ENCODE data around the gene CCDC71L. TPM values are rescaled to one million over a fixed set of nuclear protein-coding genes. Genes with fewer than 3 reads are reported as not detected.

CCDC71L gene
- total RNA-seq, 2 experiments from 2014 or later: 12.7 to 14.6 TPM

DNA sequence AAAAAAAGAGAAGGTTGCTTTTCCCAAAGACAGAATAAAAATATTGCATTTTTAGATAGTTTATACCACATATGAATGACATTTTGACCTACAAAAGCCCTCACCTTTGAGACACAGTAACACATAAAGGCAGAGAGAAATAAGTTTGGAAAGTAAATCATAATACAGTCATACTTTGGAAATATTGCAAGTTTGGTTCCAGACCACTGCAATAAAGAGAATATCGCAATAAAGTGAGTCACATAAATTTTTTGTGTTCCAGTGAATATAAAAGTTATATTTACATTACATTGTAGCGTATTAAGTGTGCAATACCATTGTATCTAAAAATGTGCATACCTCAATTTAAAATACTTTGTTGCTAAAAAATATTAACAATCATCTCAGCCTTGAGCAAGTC lies 40.3 kb downstream of the CCDC71L start:
- Mint-ChIP-seq H3K27me3 (ENCODE audit: low read depth) (no peaks in the 10 kb centered on the region), H3K36me3 (ENCODE audit: low read depth) (no peaks in the 10 kb centered on the region), H3K4me3 (no peak overlapping the region), H3K27ac (no peak overlapping the region), H3K4me1 (ENCODE audit: low read depth) (no peaks in the 10 kb centered on the region), H3K9me3 (peaks cover 4% of the 10 kb centered on the region)
- intact Hi-C loops (cut with micrococcal nuclease): no loop called here
- CTCF ChIA-PET: no interaction called here
- DNase-seq: no peak

DNA sequence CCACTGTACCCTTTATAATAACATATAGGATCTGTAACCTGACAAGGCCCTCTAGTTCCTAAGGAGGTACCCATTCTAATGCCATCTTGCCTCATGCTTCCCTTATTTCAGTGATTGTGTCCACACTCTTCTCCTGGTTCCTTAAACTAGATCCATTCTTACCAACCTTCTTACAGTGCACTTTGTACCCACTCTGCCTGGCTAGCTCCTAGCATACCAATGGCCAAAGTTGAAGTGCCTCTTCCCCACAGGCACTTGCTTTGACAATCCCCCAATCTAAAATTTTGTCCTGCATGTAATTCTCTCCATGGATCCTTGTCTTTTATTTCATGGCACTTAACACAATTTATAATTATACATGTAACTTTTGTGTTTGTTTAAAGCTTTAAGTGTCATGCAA lies 40.9 kb downstream of the CCDC71L start:
- peaks cover 4% of the 10 kb centered on the region for H3K9me3 Mint-ChIP-seq
- H3K4me1 Mint-ChIP-seq (ENCODE audit: low read depth): no peaks in the 10 kb centered on the region
- no peaks in the 10 kb centered on the region for H3K27me3 Mint-ChIP-seq (ENCODE audit: low read depth)

DNA sequence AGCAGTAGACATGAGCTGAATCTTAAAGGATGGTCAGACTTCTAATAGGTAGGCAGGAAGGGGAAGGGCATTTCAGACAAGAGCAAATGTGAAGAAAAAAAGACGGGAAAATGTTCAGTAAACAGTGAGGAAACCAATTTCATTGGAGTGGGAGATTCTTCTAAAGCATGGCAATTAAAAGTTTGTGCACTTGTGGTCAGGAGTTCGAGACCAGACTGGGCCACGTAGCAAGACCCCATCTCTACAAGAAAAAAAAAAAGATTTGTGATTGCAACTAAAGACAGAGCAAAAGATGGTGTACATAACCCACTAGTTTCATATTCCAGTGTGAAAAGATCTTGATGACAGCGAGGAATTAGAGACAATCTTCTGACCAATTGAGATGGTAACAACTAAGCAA lies 41.7 kb downstream of the CCDC71L start:
- Mint-ChIP-seq H3K27me3 (ENCODE audit: low read depth) (no peaks in the 10 kb centered on the region), H3K4me3 (no peak overlapping the region), H3K9me3 (peaks cover 4% of the 10 kb centered on the region), H3K4me1 (ENCODE audit: low read depth) (no peaks in the 10 kb centered on the region), H3K27ac (no peak overlapping the region), H3K36me3 (ENCODE audit: low read depth) (no peaks in the 10 kb centered on the region)
- DNase-seq: no peak
- intact Hi-C loops (cut with micrococcal nuclease): no loop called here
- CTCF ChIA-PET: no interaction called here

More for the DNA sequence above, 40.9 kb downstream of the CCDC71L start:
- intact Hi-C loops (cut with micrococcal nuclease): no loop called here
- no peak overlapping the region for H3K4me3 Mint-ChIP-seq
- H3K36me3 Mint-ChIP-seq (ENCODE audit: low read depth): no peaks in the 10 kb centered on the region
- CTCF ChIA-PET: no interaction called here
- H3K27ac Mint-ChIP-seq: no peak overlapping the region
- no peak for DNase-seq

DNA sequence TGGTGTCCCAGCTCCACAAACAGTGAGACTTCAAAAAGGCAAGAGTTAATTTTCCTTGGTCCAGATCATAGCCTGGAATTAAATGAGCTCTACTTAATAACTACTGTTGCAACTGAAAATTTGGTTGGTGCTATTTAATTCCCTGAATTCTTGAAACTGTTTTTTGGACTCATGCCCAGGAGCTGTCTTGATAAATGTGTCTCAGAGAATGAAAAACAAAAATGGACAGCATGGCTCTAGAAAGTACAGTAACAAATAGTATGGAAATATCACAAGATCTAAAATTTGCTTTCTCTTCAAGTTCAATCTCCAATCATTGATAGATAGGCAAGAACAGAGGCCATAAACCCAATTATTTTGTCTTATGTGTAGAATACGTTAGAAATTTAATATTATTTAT lies 42.5 kb downstream of the CCDC71L start:
- H3K36me3 Mint-ChIP-seq (ENCODE audit: low read depth): no peaks in the 10 kb centered on the region
- intact Hi-C loops (cut with micrococcal nuclease): no loop called here
- H3K4me1 Mint-ChIP-seq (ENCODE audit: low read depth): no peaks in the 10 kb centered on the region
- CTCF ChIA-PET: no interaction called here
- H3K4me3 Mint-ChIP-seq: no peak overlapping the region
- H3K27me3 Mint-ChIP-seq (ENCODE audit: low read depth): no peaks in the 10 kb centered on the region
- H3K27ac Mint-ChIP-seq: no peak overlapping the region
- H3K9me3 Mint-ChIP-seq: peaks cover 4% of the 10 kb centered on the region
- no peak for DNase-seq

DNA sequence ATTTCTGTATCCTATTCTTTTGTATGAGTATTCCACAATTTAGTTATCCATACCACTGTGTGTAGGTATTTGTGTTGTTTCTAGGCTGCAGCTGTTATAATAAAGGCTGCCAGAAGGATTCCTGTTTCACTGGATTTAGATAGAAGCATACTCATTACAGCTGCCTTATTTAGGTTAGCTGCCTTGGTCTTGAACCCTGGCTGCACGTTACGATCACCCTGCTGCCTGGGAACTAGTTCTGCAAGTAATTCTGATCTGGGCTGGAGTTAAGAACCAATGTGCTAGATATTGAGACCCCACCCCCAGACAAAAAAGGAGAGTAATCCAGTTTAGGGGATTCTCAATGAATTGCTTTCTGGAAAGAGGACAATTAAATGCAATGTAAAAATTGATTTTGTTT lies 43.1 kb downstream of the CCDC71L start:
- Mint-ChIP-seq H3K4me3 (no peak overlapping the region), H3K27ac (no peak overlapping the region), H3K4me1 (ENCODE audit: low read depth) (no peaks in the 10 kb centered on the region), H3K27me3 (ENCODE audit: low read depth) (no peaks in the 10 kb centered on the region), H3K36me3 (ENCODE audit: low read depth) (no peaks in the 10 kb centered on the region), H3K9me3 (peaks cover 4% of the 10 kb centered on the region)
- CTCF ChIA-PET: no interaction called here
- DNase-seq: no peak
- intact Hi-C loops (cut with micrococcal nuclease): no loop called here

DNA sequence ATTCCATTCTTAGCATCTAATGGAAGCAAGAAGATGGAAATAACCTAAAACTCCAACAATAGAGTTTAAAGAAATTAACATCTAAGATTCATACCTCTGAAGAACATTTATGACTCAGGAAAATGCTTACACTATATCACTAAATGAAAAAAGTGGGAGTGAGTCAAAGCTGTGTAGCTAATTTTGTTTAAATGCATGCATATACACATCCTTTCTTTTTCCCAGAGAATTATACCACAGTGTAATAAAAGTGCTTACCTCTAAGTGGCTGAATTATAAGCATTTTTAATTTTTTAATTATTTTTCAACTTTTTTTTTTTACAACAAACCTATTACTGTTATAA lies 44.3 kb downstream of the CCDC71L start:
- H3K36me3 Mint-ChIP-seq (ENCODE audit: low read depth): no peaks in the 10 kb centered on the region
- no peak overlapping the region for H3K27ac Mint-ChIP-seq
- H3K4me3 Mint-ChIP-seq: no peak overlapping the region
- H3K27me3 Mint-ChIP-seq (ENCODE audit: low read depth): no peaks in the 10 kb centered on the region
- CTCF ChIA-PET: no interaction called here
- intact Hi-C loops (cut with micrococcal nuclease): no loop called here
- peaks cover 9% of the 10 kb centered on the region for H3K9me3 Mint-ChIP-seq
- no peak for DNase-seq
- H3K4me1 Mint-ChIP-seq (ENCODE audit: low read depth): no peaks in the 10 kb centered on the region

DNA sequence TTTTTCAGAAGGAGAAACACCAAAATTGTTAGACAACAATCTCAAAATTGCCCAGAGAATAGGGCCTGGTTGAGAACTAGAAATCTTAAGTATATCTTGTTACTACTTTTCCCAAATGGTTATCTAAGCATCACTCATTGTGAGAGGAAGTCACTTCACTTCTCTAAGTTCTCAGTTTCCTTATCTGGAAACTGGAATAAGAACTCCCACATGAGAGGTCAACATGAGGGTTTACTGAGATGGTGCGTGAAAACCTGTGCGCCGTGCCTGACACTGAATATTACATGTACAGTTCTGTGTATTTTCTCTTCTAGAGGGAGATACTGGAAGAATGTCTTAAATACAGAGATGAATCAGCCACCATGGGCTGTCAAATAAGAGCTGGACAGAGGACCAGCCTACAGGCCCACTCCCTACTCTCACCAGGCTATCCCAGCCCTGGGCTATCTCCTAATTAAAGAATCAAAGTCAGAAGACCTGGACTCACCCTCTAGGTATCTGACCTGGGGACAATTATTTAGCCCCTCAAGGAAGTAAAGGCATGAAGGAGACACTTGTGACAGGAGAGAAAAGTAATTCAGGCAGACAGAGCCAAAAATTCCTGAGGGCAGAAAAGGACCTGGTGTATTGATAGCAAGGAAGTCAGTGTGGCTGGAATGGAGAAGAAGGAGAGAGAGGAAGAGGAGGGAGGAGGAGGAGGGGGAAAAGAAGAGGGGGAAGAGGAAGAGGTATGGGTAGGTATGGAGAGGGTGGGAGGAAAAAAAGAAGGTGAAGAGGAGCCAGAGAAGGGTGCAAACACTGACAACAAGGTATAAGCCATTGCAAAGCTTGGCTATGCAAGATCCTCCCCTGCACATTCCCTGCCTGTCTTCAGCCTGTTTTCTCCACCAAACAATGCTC lies 44.9 kb downstream of the CCDC71L start:
- H3K27me3 Mint-ChIP-seq (ENCODE audit: low read depth): no peaks in the 10 kb centered on the region
- no peak overlapping the region for H3K27ac Mint-ChIP-seq
- peaks cover 6% of the 10 kb centered on the region for H3K9me3 Mint-ChIP-seq
- H3K4me1 Mint-ChIP-seq (ENCODE audit: low read depth): no peaks in the 10 kb centered on the region
- H3K4me3 Mint-ChIP-seq: no peak overlapping the region
- CTCF ChIA-PET: no interaction called here
- no peak for DNase-seq
- intact Hi-C loops (cut with micrococcal nuclease): no loop called here
- no peaks in the 10 kb centered on the region for H3K36me3 Mint-ChIP-seq (ENCODE audit: low read depth)

DNA sequence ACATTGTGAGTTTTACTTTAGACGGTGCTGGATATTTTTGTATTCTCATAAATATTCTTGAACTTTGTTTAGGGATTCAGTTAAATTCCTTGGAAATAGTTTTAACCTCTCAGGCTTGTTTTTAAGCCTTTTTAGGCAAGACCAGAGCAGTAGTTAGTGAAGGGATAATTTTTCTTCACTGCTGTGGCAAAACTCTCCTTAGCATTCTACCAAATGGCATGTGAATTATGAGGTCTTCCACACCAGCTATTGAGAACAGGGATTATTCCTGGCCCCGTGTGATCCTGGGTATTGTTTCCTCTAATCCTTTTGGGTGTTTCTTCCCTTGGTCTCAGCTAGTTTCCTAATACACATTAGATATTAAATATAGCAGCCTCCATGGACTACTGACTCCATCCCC lies 46.2 kb downstream of the CCDC71L start:
- Mint-ChIP-seq H3K4me1 (ENCODE audit: low read depth) (no peaks in the 10 kb centered on the region), H3K27ac (no peak overlapping the region), H3K36me3 (ENCODE audit: low read depth) (no peaks in the 10 kb centered on the region), H3K27me3 (ENCODE audit: low read depth) (no peaks in the 10 kb centered on the region), H3K4me3 (no peak overlapping the region), H3K9me3 (peaks cover 6% of the 10 kb centered on the region)
- intact Hi-C loops (cut with micrococcal nuclease): no loop called here
- CTCF ChIA-PET: no interaction called here
- no peak for DNase-seq

DNA sequence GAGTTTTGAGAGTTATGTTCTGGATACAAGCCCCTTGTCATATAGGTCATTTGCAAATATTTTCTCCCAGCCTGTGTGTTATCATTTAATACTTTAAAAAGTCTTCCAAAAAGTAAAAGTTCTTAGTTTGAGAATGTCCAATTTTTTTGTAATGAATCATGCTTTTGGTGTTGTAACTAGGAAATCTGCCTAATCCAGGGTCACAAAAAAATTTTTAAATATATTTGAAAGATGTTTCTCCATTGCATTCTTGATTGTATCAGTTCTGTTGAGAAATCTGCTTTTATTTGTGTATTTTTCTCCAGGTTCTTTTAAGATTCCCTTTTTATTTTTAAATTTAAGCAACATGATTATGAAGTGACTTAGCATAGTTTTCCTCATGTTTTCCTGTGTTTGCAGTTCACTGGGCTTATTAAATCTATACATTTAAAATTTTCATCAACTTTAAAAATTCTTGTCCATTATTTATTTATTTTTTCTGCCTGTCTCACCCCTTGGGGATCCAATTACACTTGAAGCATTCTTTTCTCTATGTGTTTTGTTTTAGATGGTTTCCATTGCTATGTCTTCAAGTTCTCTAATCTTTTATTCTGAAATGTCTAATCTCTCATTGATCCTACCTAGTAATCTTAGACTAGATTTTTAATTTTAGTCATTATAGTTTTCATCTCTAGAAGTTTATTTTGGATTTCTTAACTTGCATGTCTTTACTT lies 47.0 kb downstream of the CCDC71L start:
- Mint-ChIP-seq H3K4me3 (no peak overlapping the region), H3K36me3 (ENCODE audit: low read depth) (no peaks in the 10 kb centered on the region), H3K9me3 (peaks cover 6% of the 10 kb centered on the region), H3K4me1 (ENCODE audit: low read depth) (no peaks in the 10 kb centered on the region), H3K27ac (no peak overlapping the region), H3K27me3 (ENCODE audit: low read depth) (no peaks in the 10 kb centered on the region)
- intact Hi-C loops (cut with micrococcal nuclease): no loop called here
- CTCF ChIA-PET: no interaction called here
- no peak for DNase-seq

DNA sequence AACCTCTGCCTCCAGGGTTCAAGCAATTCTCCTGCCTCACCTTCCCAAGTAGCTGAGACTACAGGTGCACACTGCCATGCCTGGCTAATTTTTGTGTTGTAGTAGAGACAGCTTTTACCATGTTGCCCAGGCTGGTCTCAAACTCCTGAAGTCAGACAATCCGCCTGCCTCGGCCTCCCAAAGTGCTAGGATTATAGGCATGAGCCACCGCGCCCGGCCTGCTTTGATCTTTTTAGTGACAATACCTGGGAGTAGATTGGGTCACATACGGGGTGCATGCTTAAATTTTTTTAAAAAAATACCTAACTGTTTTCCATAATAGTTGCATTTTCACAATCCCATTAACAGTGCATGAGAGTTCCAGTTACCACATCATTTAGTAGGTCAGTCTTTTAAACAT lies 47.7 kb downstream of the CCDC71L start:
- CTCF ChIA-PET: no interaction called here
- H3K27me3 Mint-ChIP-seq (ENCODE audit: low read depth): no peaks in the 10 kb centered on the region
- no peak overlapping the region for H3K4me3 Mint-ChIP-seq
- H3K4me1 Mint-ChIP-seq (ENCODE audit: low read depth): no peaks in the 10 kb centered on the region
- peaks cover 6% of the 10 kb centered on the region for H3K9me3 Mint-ChIP-seq
- intact Hi-C loops (cut with micrococcal nuclease): no loop called here
- no peak for DNase-seq
- no peak overlapping the region for H3K27ac Mint-ChIP-seq
- H3K36me3 Mint-ChIP-seq (ENCODE audit: low read depth): no peaks in the 10 kb centered on the region

DNA sequence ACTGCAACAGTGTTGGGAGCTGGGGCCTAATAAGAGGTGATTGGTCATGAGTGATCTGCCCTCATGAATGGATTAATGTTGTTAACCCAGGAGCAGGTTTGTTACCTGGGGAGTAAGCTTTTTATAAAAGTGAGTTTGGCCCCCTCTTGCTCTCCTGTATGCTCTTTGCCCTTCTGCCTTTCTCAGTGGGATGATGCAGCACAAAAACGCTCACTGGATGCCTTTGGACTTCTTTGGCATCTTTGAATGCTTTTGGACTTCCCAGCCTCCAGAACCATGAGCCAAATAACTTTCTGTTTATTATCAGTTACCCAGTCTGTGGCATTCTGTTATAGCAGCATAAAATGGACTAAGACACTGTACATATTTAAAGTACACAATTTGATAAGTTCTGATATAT lies 48.5 kb downstream of the CCDC71L start:
- CTCF ChIA-PET: interaction anchor here (0.7 kb wide), 1 partner anchor 1891 kb away, joined by 3 read pairs; no protein-coding TSS in a partner anchor
- intact Hi-C loops (cut with micrococcal nuclease): no loop called here
- peaks cover 6% of the 10 kb centered on the region for H3K9me3 Mint-ChIP-seq

DNA sequence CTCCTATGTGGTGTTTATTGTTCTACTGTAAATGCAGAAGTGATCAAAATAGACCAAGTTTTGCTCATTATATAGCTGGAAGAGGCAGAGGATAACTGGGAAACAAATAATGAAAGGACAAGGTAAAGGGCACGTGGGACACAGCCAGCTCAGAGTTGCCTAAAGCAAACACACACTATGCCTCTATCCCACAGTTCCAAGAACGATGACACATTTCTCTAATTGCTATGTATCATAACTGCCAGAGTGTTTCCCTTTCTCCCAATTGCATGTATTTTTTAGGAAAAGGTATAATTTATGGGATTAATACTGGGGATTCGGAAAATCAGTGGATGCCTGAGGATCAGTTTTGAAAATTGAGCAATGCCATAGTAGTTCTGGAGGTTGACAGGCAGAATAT lies 49.0 kb downstream of the CCDC71L start:
- Mint-ChIP-seq H3K9me3 (peaks cover 6% of the 10 kb centered on the region), H3K27me3 (ENCODE audit: low read depth) (no peaks in the 10 kb centered on the region), H3K36me3 (ENCODE audit: low read depth) (no peaks in the 10 kb centered on the region), H3K4me1 (ENCODE audit: low read depth) (no peaks in the 10 kb centered on the region), H3K4me3 (no peak overlapping the region), H3K27ac (no peak overlapping the region)
- CTCF ChIA-PET: interaction anchor here (0.7 kb wide), 1 partner anchor 1891 kb away, joined by 3 read pairs; no protein-coding TSS in a partner anchor
- intact Hi-C loops (cut with micrococcal nuclease): no loop called here
- no peak for DNase-seq

More for the DNA sequence above, 48.5 kb downstream of the CCDC71L start:
- H3K27ac Mint-ChIP-seq: no peak overlapping the region
- H3K4me1 Mint-ChIP-seq (ENCODE audit: low read depth): no peaks in the 10 kb centered on the region
- DNase-seq: no peak
- no peaks in the 10 kb centered on the region for H3K36me3 Mint-ChIP-seq (ENCODE audit: low read depth)
- no peaks in the 10 kb centered on the region for H3K27me3 Mint-ChIP-seq (ENCODE audit: low read depth)
- H3K4me3 Mint-ChIP-seq: no peak overlapping the region
